ENCODE data around the gene ZMYND8.

The ZMYND8 gene

GRCh38 chr20:47353692-47354463, 2.6 kb downstream of the ZMYND8 start:
- DNase-seq, result peak; percentile 89

- no peak for DNase-seq
Measured at GRCh38 chr20:47353239-47353691, 3.2 kb downstream of the ZMYND8 start.

DNA sequence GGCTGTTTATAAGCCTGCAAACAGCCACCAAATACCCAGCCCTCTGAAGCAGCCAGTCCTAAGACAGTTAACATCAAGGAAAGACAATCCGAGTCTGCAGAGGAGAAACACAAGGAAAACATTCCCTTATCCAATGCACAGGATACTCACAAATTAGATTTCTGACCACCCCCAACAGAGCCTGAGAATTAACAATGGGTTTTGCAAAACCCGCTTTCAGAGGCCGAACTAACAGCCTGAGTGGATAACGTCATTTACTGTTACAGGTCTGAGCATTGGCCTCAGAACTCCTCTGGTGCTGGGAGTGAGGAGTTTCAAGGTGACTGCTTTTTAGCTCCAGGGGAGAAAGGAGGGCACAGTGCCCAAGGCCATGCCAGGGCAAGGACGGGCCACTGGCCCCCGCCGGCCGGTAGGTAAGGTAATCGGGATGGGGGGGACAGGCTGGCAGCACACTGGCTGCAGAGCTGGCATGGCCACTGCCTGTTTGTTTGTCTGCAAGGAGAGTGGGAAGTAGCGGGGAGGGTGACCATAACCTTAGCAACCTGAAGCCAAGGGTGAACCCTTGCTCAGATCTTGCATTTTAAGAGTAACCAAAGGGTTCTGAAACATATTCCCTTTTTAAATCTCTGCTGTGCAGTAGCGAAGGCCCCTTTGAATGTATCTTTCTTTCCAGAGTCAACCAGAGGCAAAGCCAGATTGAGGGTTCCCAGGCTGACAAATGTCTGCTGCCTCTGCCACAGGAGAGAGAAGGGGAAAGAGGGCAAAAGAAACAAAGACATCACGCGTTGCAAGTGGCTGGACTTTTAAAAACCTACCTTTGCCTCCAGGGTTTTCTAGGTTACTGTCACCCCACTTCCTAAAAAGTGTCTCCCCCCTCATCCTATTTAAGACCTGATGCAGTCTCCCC, 3.9 kb downstream of the ZMYND8 start:
- DNase-seq, result no peak

DNA sequence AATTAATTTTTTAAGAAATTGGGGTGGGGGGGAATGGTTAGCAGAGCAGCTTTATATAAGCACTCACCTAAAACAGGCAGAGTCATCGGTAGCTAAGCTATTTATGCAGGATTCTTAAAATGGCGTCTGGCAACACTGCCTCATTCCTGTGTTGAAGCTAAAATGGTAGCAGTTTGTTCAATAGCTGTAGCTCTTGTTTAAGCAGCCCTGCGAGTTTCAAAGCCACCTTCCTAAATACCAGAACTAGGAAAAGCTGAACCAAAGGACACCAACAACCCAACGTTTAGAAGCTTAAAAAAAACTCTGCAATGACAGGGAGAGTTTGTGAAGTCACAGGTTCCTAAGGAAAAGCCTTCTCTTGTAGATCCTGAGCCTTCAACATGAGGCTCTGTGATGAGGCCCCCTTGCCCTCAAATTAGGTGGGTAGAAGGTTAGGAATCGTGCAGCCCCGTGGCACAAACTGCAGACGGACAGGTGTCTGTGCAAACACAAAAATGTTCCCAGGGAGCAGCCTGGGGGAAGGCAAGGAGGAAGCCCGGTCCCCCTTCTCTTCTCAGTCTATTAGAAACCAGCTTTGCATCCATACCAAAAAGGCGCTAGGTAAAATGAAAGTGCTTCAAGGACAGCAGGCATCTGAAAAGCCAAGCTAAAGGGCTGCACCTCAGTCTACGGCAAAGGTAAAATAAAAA, 4.7 kb downstream of the ZMYND8 start:
- DNase-seq, result peak; percentile 77

GRCh38 chr20:47350691-47351545, 5.6 kb downstream of the ZMYND8 start:
- no peak for DNase-seq

GRCh38 chr20:47350181-47350550, 6.3 kb downstream of the ZMYND8 start:
- peak; percentile 55 for DNase-seq

DNA sequence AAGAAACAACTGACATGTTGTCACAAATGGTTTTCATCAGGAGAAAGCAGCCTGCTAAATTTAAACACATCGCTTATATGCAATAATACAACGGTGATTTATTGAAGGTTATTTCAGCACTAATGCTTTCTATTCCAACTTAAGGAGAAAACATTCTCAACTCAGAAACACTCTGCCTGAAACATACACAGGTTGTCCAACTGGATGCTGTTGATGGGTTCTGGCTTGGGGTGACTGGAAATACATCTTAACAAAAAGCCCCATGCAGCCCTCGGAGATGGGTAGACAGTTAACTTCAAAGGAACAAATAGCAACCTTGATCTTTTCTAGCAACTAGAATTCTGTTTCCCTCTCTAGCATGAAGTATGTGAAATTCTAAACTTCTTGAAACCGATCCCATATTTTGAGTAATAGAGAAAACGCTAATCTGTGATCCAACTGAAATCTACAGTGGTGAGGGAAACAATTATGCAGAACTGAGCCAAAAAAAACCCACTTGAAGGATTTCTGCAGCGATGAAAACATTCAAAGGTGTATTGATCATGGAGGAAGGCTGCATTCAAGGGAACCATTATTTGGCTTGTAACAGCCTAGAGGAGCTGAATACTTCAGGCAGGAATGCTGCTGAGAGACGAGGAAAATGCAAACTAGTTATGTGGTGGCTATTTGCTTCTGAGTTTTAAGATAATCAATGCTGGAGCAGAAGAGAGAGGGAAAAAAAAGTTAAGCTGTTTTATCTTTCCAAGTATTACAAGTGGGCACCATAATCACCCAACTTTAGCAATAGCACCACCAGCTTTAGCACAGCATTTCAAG, 6.9 kb downstream of the ZMYND8 start:
- no peak for DNase-seq

- DNase-seq, result peak; percentile 49
Measured at GRCh38 chr20:47348539-47349142, 7.9 kb downstream of the ZMYND8 start.

DNA sequence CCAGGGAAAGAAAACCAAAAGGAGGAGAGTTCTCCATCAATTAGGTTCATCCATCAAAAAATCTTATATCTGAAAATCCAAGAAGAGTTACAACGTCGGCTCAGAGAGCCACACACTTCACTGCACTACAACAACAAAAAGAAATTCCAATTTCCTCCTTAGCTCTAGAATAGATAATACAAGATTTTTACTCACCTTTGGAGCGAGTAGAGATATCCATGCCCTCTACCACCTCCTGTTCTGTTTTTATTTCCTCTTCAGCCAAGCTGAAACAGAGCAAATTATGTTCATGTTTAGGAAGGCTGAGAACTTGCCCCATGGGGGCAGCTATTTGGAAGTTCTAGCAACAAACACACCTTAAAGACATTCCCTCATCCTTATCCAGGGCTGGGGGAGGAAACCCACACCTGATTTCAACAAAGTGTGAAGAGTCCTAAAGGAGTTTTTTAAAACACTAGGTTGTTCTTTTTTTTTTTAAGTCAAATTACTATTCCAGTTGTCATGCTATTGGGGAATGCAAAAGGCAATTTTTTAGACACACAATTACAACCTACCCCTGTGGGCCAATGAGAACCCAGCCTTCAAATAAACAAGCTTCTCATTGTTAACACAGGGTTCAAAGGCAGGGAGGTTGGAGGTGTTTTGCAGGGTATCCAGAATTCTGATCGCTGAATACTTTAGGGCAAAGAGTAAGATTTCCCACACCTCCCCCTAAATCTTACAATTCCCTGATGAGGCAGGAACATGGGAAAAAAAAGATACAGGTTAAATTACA, 8.7 kb downstream of the ZMYND8 start:
- DNase-seq, result no peak

DNA sequence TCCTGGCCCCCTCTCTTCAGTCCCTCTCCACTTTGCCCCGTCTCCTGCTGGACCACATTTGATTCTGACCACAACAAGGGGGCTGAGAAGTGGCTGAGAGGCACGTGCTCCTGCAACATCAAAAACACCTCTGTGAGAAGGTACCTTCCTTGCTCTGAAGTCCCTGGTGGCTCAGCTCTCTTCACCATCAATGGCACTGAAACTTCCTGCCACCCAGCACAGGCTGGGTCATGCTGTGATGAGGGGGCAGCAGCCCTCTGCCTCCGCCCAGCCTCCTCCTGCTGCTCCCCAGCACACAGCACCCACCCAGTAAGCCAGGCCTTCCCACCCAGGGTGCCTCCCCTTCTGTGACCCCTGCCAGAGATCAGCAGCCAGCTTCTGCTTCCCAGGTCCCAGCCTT, 10.3 kb downstream of the ZMYND8 start:
- DNase-seq, result no peak

- DNase-seq, result no peak
Measured at GRCh38 chr20:47345214-47345613, 11.3 kb downstream of the ZMYND8 start.

DNA sequence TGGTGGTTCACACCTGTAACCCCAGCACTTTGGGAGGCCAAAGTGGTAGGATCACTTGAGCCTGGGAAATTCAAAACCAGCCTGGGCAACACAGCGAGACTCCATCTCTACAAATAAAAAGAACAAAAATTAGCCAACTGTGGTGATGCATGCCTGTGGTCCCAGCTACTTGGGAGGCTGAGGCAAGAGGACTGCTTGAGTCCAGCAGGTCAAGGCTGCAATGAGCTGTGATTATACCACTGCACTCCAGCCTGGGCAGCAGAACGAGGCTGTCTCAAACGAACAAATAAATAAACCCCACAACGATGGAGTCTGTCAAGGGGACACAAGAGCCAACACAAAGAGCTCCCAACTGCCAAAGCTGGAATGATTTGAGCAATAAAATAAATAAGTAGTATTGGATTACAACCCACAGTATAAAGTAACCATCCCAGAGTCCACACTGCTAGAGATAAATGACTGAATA, 13.5 kb downstream of the ZMYND8 start:
- no peak for DNase-seq

- no peak for DNase-seq
Measured at GRCh38 chr20:47338131-47338628, 18.3 kb downstream of the ZMYND8 start.

DNA sequence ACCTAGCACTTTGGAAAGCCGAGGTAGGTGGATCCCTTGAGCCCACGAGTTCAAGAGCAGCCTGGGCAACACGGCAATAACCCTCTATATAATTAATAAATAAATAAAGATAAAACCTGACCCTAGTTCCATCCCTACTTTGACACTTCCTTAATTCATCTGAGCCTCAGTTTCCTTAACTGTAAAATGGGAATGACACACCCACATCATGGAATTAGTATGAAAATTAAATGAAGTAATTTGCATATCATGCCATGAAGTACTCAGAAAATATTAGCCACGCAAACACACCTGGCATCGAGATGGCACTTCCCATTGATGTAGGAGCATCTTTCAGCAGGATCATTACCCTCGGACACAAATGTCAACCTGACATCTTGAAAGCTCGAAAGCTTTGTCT, 19.1 kb downstream of the ZMYND8 start:
- no peak for DNase-seq

GRCh38 chr20:47336129-47336754, 20.3 kb downstream of the ZMYND8 start:
- DNase-seq, result no peak

DNA sequence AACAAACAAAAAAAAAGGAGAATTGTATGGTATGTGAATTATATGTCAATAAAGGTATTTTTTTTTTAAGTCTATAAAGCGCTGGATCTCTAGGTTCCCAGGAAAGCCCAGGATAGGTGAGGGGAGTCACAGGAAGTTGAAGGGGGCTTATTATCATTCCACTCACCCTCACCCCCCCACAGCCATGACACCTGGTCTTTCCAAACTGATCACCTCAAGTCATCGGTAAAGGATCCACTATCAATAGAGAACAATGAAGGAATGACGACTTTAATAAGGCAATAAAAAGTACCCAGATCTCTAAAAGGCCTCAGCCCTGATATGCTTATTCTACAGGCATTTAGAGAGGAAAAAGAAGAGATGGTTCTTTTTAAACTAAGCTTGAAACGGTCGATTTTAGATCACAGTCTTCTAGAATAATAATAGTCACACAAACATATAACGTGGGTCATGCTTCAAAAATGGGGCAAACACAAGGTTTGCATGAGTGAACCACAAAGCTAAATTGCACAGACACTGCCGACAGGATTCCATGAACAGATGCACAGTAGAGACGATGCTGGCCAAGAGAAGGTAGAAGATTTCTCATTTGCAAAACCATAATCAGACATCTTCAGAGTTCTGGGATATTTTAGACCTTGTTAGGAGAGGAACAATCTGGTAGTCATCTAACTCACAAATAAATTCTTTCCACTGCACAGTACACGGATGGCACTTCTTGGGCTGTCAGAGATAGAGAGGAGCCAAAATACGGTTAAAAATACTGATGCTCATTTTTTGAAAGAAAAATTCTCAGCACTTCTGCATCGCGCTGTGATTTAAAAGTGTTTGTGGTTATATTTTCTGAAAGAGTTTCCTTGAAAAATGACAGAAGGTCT, 21.0 kb downstream of the ZMYND8 start:
- DNase-seq, result no peak

GRCh38 chr20:47334022-47334551, 22.4 kb downstream of the ZMYND8 start:
- peak; percentile 37 for DNase-seq

Measured in hematopoietic multipotent progenitor cell treated with erythropoietin and hydrocortisone succinate and interleukin-3 and kit ligand, for 4 days (in vitro differentiated cells).